Measurements from ENCODE around the gene MYBL2.
"Not testable (repeated sequence)": the region's sequence is repeated elsewhere in the genome, so short reads cannot be mapped to it uniquely, and the experiment has no call there.

Gene MYBL2

GRCh38 chr20:43751167-43752050 is 84.5 kb downstream of the MYBL2 start:
- DNase-seq (ENCODE audit: low spot score), result no peak

GRCh38 chr20:43752051-43752360 is 85.1 kb downstream of the MYBL2 start:
- no peak for DNase-seq (ENCODE audit: low spot score)

GRCh38 chr20:43752561-43753301 is 85.8 kb downstream of the MYBL2 start:
- no peak for DNase-seq (ENCODE audit: low spot score)

- DNase-seq (ENCODE audit: low spot score), result no peak
Observed at GRCh38 chr20:43755390-43755789, 88.5 kb downstream of the MYBL2 start.

- no peak for DNase-seq (ENCODE audit: low spot score)
Observed at GRCh38 chr20:43755851-43756250, 88.9 kb downstream of the MYBL2 start.

GRCh38 chr20:43757888-43758287 is 91.0 kb downstream of the MYBL2 start:
- not testable (repeated sequence) for DNase-seq (ENCODE audit: low spot score)

- DNase-seq (ENCODE audit: low spot score), result no peak
Observed at GRCh38 chr20:43761386-43762340, 94.7 kb downstream of the MYBL2 start.

GRCh38 chr20:43762911-43763310 is 96.0 kb downstream of the MYBL2 start:
- peak; percentile 95 for DNase-seq (ENCODE audit: low spot score)

- DNase-seq (ENCODE audit: low spot score), result peak; percentile 49
Observed at GRCh38 chr20:43765916-43766315, 99.0 kb downstream of the MYBL2 start.

All from cerebellar cortex (tissue), 1 donor.